Stimulated activated CD4-positive, alpha-beta T cell treated with anti-CD3 and anti-CD28 coated beads, Interleukin-2, amount 100 ng/mL, for 4 hours (primary cell): Measurements from ENCODE around the gene LMBR1L.
"Not testable (repeated sequence)": the region's sequence is repeated elsewhere in the genome, so short reads cannot be mapped to it uniquely, and the experiment has no call there.

Source experiments
- DNase-seq: peaks from one replicate; pipeline ENCODE4 v3.0.0-alpha.2; 2020; ENCODE audit warnings: low read depth

The LMBR1L gene

GRCh38 chr12:49110464-49111155, at the start of gene LMBR1L:
LMBR1L (minus strand) TSS chr12:49110847; CDS start chr12:49110555, 292 bp downstream.
- DNase-seq: peak; percentile 95

- no peak for DNase-seq
Observed at GRCh38 chr12:49160399-49160798, 49.8 kb upstream of the LMBR1L start.

DNA sequence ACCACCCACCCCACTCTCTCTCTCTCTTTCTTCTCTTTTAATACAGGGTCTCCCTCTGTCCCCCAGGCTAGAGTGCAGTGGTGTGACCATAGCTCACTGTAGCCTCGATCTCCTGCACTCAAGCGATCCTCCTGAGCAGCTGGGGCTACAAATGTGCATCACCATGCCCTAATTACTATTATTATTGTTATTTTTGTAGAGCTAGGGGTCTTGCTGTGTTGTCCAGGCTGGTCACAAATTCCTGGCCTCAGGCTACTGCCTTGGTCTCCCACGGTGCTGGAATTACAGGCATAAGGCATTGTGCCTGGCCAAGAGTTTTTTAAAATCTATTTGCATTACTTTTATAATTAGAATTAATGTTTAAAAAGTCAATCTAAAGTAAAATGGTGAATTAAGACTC, 43.6 kb upstream of the LMBR1L start:
- DNase-seq: no peak

- no peak for DNase-seq
Observed at GRCh38 chr12:49147384-49147783, 36.7 kb upstream of the LMBR1L start.

GRCh38 chr12:49146406-49146805, 35.8 kb upstream of the LMBR1L start:
- DNase-seq: no peak

GRCh38 chr12:49144384-49144783, 33.7 kb upstream of the LMBR1L start:
- no peak for DNase-seq

- no peak for DNase-seq
Observed at GRCh38 chr12:49138999-49139398, 28.4 kb upstream of the LMBR1L start.

- DNase-seq: no peak
Observed at GRCh38 chr12:49138587-49138986, 27.9 kb upstream of the LMBR1L start.

DNA sequence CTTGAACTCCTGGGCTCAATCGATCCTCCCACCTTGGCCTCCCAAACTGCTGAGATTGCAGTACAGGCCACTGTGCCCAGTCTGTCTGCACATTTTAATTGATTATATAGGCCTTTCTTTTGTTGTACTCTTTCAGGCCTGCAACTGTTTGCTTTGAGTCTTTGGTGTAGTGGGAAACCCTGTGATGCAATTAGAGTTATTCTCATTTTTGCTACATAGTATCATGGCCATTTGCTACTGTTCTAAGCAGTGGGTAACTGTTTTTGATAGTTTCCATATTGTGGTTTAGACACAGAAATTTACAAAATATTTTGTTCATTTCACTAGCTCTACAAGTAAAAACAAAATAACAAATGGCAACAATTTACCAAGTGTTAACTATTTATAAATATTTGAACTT, 26.8 kb upstream of the LMBR1L start:
- DNase-seq: no peak

GRCh38 chr12:49136997-49137396, 26.4 kb upstream of the LMBR1L start:
- DNase-seq: not testable (repeated sequence)

- DNase-seq: no peak
Observed at GRCh38 chr12:49133590-49133989, 22.9 kb upstream of the LMBR1L start.

- DNase-seq: no peak
Observed at GRCh38 chr12:49133014-49133413, 22.4 kb upstream of the LMBR1L start.

- DNase-seq: no peak
Observed at GRCh38 chr12:49131894-49132461, 21.3 kb upstream of the LMBR1L start.

DNA sequence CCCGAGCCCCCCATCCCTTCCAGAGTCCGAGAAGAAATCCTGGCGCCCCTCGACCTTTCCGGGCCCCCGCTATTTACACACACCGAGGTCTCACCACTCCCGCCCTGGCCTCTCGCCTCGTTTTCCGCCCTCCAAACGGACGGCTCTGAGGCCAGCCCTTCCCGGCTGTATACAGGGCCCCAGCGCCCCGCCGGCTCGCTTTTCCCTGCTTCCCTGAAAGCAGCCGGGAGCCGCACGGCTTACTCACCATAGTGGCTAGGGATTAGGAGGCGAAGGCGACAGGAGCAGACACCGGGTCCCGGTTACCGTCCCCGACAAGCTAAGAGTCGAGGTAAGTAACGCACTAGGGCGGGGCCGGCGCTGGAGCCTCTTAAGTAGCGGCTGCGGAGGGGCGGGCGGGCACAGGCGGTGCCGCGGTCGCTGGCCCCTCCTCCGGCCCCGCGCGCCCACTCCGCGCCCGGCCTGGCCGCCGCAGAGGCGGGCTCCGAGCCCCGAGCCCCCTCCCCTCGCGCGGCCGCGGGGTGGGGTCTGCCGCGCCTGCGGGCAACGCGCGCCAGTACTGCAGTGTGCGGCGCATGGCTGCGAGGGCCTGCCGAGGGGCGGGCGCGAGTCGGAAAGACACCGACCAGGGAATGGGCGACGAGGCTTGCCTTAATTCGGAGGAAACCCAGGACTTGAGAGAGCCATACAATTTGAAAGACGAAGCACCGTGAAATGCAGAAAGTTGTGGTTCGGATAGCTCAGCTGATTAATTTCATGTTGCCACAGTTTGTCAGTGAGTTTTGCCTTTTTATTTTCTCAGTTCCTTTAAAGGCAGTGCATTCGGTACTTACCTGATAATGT, 20.6 kb upstream of the LMBR1L start, which contains the start of gene TUBA1B:
TUBA1B (minus strand) TSS at position 345 of the 843 bp plus-strand sequence; CDS start at position 250, 95 bp downstream.
- peak; percentile 87 for DNase-seq

DNA sequence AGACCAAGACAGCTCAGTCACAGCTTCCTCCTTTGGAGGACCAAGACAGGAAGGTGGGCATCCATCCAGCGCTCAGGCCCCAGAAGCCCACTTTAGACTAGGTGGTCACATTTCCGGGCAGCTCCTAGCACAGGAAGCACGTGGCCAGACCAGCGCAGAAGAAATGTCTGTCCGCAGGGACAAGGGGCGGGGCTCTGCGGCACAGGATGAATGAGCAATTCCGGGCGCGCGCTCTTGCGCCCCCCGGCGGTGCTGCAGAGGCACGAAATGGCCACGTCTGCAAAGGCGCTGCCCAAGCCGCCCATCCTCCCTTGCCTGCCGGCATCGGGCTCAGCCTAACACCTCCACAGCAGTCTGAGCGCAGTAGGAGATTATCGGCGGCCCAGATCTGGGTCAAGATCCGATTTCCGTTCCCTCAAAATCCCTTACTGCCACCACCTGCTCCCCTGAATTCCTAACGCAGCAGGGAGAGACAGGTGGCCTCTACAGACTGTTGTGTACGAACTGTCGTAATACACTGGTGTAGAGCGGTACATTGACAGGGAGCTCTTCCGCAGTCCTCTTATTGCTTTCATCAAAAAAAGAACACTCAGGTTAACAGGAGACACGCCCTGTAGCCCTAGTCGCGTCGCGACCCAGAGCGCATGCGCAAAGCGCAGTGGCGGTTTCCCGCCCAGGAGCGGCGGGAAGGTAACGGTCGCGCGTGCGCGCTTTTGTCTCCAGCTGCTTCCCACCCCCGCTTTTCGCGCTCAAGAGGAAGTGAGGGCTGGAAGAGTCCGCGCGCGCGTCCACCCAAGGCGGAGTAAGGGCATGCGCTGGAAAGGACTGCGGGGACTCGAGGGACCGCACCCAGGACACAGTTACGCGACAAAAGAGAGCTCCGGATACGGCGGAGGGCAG, 19.8 kb upstream of the LMBR1L start:
- peak; percentile 93 for DNase-seq

- DNase-seq: no peak
Observed at GRCh38 chr12:49129332-49130150, 18.9 kb upstream of the LMBR1L start.

- not testable (repeated sequence) for DNase-seq
Observed at GRCh38 chr12:49127971-49128370, 17.3 kb upstream of the LMBR1L start.

- no peak for DNase-seq
Observed at GRCh38 chr12:49126852-49127763, 16.5 kb upstream of the LMBR1L start.

DNA sequence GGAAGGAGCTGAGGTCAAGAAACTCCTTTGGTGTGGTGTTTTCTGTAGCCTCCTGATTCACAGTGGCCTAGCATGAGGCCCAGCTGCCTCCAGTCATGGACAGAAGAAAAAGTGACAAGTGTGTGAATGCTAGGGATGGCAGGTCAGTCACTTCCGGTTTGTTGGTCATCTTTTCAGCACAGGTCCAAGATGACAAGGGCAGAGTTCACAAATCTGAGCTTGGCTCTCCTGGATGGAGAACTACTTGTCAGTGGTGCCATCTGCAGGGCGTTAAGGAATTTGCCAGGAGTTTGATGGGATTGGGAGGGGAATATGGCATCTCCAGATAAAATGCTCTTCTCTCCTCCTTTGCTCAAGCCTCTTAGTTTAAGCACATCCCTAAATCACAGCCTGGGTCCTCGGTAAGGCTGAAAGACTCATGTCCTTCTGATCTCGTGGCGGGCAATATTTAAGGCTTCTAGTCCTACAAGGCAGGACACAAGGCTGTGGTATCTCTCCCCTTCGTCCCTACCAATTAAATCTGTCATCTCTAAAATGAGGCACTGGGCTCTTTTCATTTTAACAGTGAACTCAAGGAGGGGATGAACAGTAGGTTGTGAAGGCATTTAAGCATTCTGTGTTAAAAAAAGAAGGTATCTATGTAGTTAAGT, 10.5 kb upstream of the LMBR1L start:
- no peak for DNase-seq
